Epithelial cell of prostate (primary cell): ENCODE measurements around the gene KRT3.

Experiments used
- DNase-seq: peaks from one replicate; pipeline ENCODE4 v3.0.0-alpha.2; 2011; ENCODE audit warnings: low read depth, low spot score
- H3K27ac ChIP-seq: fragments of 450-650 bp; 2 replicates; pipeline ENCODE4 v1.5.1; 2017; ENCODE audit warnings: mild to moderate bottlenecking

KRT3 gene

GRCh38 chr12:52787324-52788191 lies 8.4 kb downstream of the KRT3 start:
- DNase-seq = no peak

GRCh38 chr12:52784909-52785308 lies 11.0 kb downstream of the KRT3 start:
- no peak overlapping the region for H3K27ac ChIP-seq
- DNase-seq = no peak

More at GRCh38 chr12:52787324-52788191, 8.4 kb downstream of the KRT3 start:
- H3K27ac ChIP-seq = no peak overlapping the region

GRCh38 chr12:52783563-52784316 lies 12.2 kb downstream of the KRT3 start:
- no peak for DNase-seq
- no peak overlapping the region for H3K27ac ChIP-seq

GRCh38 chr12:52782502-52782901 lies 13.4 kb downstream of the KRT3 start:
- no peak overlapping the region for H3K27ac ChIP-seq
- no peak for DNase-seq

- DNase-seq = no peak
Observed at GRCh38 chr12:52781399-52782082, 14.4 kb downstream of the KRT3 start.

GRCh38 chr12:52779914-52780313 lies 16.0 kb downstream of the KRT3 start:
- DNase-seq = no peak
- H3K27ac ChIP-seq = no peak overlapping the region

More at GRCh38 chr12:52781399-52782082, 14.4 kb downstream of the KRT3 start:
- no peak overlapping the region for H3K27ac ChIP-seq

GRCh38 chr12:52778833-52779232 lies 17.1 kb downstream of the KRT3 start:
- H3K27ac ChIP-seq = no peak overlapping the region
- no peak for DNase-seq

GRCh38 chr12:52777566-52777965 lies 18.4 kb downstream of the KRT3 start:
- no peak overlapping the region for H3K27ac ChIP-seq
- DNase-seq = no peak

GRCh38 chr12:52776913-52777395 lies 19.0 kb downstream of the KRT3 start, which contains the start of gene KRT76:
KRT76 (minus strand) TSS chr12:52777345; CDS start chr12:52777291, 54 bp downstream.
- no peak for DNase-seq
- no peak within 1 kb of the TSS for H3K27ac ChIP-seq

GRCh38 chr12:52776435-52776834 lies 19.5 kb downstream of the KRT3 start:
- no peak overlapping the region for H3K27ac ChIP-seq
- no peak for DNase-seq

GRCh38 chr12:52774629-52775250 lies 21.2 kb downstream of the KRT3 start:
- DNase-seq = no peak
- H3K27ac ChIP-seq = no peak overlapping the region

- DNase-seq = no peak
- H3K27ac ChIP-seq = no peak overlapping the region
Observed at GRCh38 chr12:52772772-52773171, 23.1 kb downstream of the KRT3 start.

GRCh38 chr12:52772188-52772587 lies 23.7 kb downstream of the KRT3 start:
- no peak overlapping the region for H3K27ac ChIP-seq
- DNase-seq = no peak

GRCh38 chr12:52771505-52771904 lies 24.4 kb downstream of the KRT3 start:
- no peak overlapping the region for H3K27ac ChIP-seq

GRCh38 chr12:52771088-52771487 lies 24.8 kb downstream of the KRT3 start:
- DNase-seq = no peak
- H3K27ac ChIP-seq = no peak overlapping the region

More at GRCh38 chr12:52771505-52771904, 24.4 kb downstream of the KRT3 start:
- no peak for DNase-seq

GRCh38 chr12:52769946-52770345 lies 26.0 kb downstream of the KRT3 start:
- DNase-seq = no peak
- H3K27ac ChIP-seq = no peak overlapping the region

GRCh38 chr12:52769354-52769753 lies 26.6 kb downstream of the KRT3 start:
- no peak overlapping the region for H3K27ac ChIP-seq

GRCh38 chr12:52768479-52769200 lies 27.3 kb downstream of the KRT3 start:
- DNase-seq = no peak
- no peak overlapping the region for H3K27ac ChIP-seq

More at GRCh38 chr12:52769354-52769753, 26.6 kb downstream of the KRT3 start:
- DNase-seq = no peak

GRCh38 chr12:52767427-52767826 lies 28.5 kb downstream of the KRT3 start:
- no peak overlapping the region for H3K27ac ChIP-seq
- no peak for DNase-seq
